Panc1 (cell line): ENCODE data around the gene GBE1. TPM values are rescaled to one million over a fixed set of nuclear protein-coding genes. Genes with fewer than 3 reads are reported as not detected.

ENCODE experiments used
- ATAC-seq: fragments of 200-7000 bp; cut with Tn5 transposase; 2 replicates; pipeline ENCODE4 v1.9.1; 2020; ENCODE audit warnings: mild to moderate bottlenecking, moderate library complexity
- BruUV-seq: library from RNA; stranded (reverse); fragments of 400-500 nt; replicated peaks from 2 replicates; lab custom pipeline; 2021; lab: Mats Ljungman, UMichigan
- CTCF ChIA-PET: fragments of 300-600 bp; sonication (Branson Sonifier 250); formaldehyde crosslinking; loops from one replicate; lab custom pipeline; 2022; ENCODE audit warnings: antibody characterized with exemption; lab: Charles Lee
- POLR2A ChIA-PET: fragments of 300-600 bp; sonication (Branson Sonifier 250); formaldehyde crosslinking; loops from one replicate; lab custom pipeline; 2022; ENCODE audit warnings: antibody characterized with exemption; lab: Charles Lee
- DNase-seq: peaks from one replicate; pipeline ENCODE4 v3.0.0-alpha.2; 2010; ENCODE audit warnings: low read depth, low spot score
- H3K27ac ChIP-seq: 2 replicates; pipeline ENCODE4 v1.5.1; 2011; ENCODE audit warnings: mild to moderate bottlenecking, low read length, inconsistent platforms
- H3K27me3 ChIP-seq: fragments of 200-500 bp; sonication (Bioruptor generic); 2 replicates; pipeline ENCODE4 v1.6.0; 2014; ENCODE audit warnings: low read length, inconsistent platforms; ENCODE audit not compliant: control insufficient read depth, insufficient read depth
- H3K36me3 ChIP-seq: fragments of 200-500 bp; sonication (Bioruptor generic); 2 replicates; pipeline ENCODE4 v1.5.1; 2014; ENCODE audit warnings: inconsistent platforms, mild to moderate bottlenecking, low read length, moderate library complexity; ENCODE audit not compliant: control insufficient read depth, insufficient read depth
- H3K4me1 ChIP-seq: 2 replicates; pipeline ENCODE4 v1.5.1; 2011; ENCODE audit warnings: inconsistent platforms, mild to moderate bottlenecking, low read length, moderate library complexity; ENCODE audit not compliant: control insufficient read depth, insufficient read depth
- H3K4me3 ChIP-seq, 2 experiments: 2 replicates each; pipeline ENCODE4 v1.5.1; 2011 to 2012; ENCODE audit warnings: low read depth in 2 of 2, low read length in 2 of 2, mild to moderate bottlenecking in 2 of 2, inconsistent platforms in 1 of 2, moderate library complexity in 1 of 2
- H3K9me3 ChIP-seq: fragments of 200-500 bp; sonication (Bioruptor generic); 2 replicates; pipeline ENCODE4 v1.5.1; 2014; ENCODE audit warnings: low read depth, mild to moderate bottlenecking, inconsistent platforms, low read length, moderate library complexity; ENCODE audit not compliant: control insufficient read depth, insufficient read depth
- CTCF ChIP-seq: fragments of 450-650 bp; IDR thresholded peaks from 2 replicates; pipeline ENCODE4 v1.5.1; 2017; ENCODE audit warnings: mild to moderate bottlenecking
- POLR2AphosphoS5 ChIP-seq: IDR thresholded peaks from 2 replicates; pipeline ENCODE4 v1.6.1; 2012; ENCODE audit warnings: mild to moderate bottlenecking, low read depth, low read length, moderate library complexity
- REST ChIP-seq, 2 experiments: IDR thresholded peaks; 2 replicates each; pipeline ENCODE4 v1.6.1; 2011 to 2012; ENCODE audit warnings: low read depth in 2 of 2, control low read depth in 1 of 2, low read length in 1 of 2, mild to moderate bottlenecking in 1 of 2, moderate library complexity in 1 of 2; ENCODE audit not compliant: insufficient read depth in 1 of 2
- SIN3A ChIP-seq: IDR thresholded peaks from 2 replicates; pipeline ENCODE4 v1.6.1; 2012; ENCODE audit warnings: low read depth, mild to moderate bottlenecking, low read length, moderate library complexity, borderline replicate concordance; ENCODE audit not compliant: insufficient read depth
- TCF7L2 ChIP-seq: IDR thresholded peaks from 2 replicates; pipeline ENCODE4 v1.6.1; 2011; ENCODE audit warnings: mild to moderate bottlenecking, low read depth, low read length, inconsistent platforms
- in situ Hi-C: cut with HindIII; loops from 2 replicates; pipeline ENCODE4 v1.10.0; 2016; ENCODE audit warnings: low sequenced_read_pairs, low pct_unique_long_range_greater_than_20kb
- intact Hi-C: fragments of 100-400 bp; cut with micrococcal nuclease; formaldehyde crosslinking; loops from one replicate; pipeline ENCODE4 v1.10.0; 2022; ENCODE audit not compliant: unreplicated experiment
- total RNA-seq: library from RNA; stranded (reverse); gene quantifications from one replicate; pipeline ENCODE4 v1.2.1, GENCODE V29; 2021; ENCODE audit not compliant: unreplicated experiment

Gene GBE1
- total RNA-seq, 1 experiment from 2014 or later, result 30.4 TPM

- Histone ChIP-seq H3K4me1 (no peaks in the 10 kb centered on the region), H3K27me3 (no peaks in the 10 kb centered on the region), H3K36me3 (no peaks in the 10 kb centered on the region), H3K9me3 (no peaks in the 10 kb centered on the region), H3K4me3 (no peak overlapping the region), H3K27ac (no peak overlapping the region)
- intact Hi-C loops, result no loop called here
- no TSS peak for BruUV-seq
- in situ Hi-C loops, result no loop called here
- CTCF ChIA-PET, result no interaction called here
- no peak for DNase-seq
- no peak for ATAC-seq
- TF ChIP-seq SIN3A (no peak), TCF7L2 (no peak)
- POLR2A ChIA-PET, result no interaction called here
Measured at GRCh38 chr3:81459733-81460132, 301.7 kb downstream of the GBE1 start.

GRCh38 chr3:81452418-81452817 is 309.0 kb downstream of the GBE1 start:
- no peak for ATAC-seq
- H3K27me3 ChIP-seq, result no peaks in the 10 kb centered on the region
- intact Hi-C loops (no loop called here), in situ Hi-C loops (no loop called here)
- CTCF ChIA-PET, result no interaction called here
- H3K4me3 ChIP-seq, result no peak overlapping the region
- no TSS peak for BruUV-seq
- DNase-seq, result no peak
- no peaks in the 10 kb centered on the region for H3K36me3 ChIP-seq
- TF ChIP-seq TCF7L2 (no peak), REST (IDR thresholded peaks at IDR 0.05; ENCODE audit: insufficient read depth in 1 of 2, low read depth in 2 of 2, low read length in 1 of 2) (no peak), CTCF (no peak), SIN3A (no peak), POLR2AphosphoS5 (no peak)
- H3K9me3 ChIP-seq, result no peaks in the 10 kb centered on the region
- POLR2A ChIA-PET, result no interaction called here
- no peaks in the 10 kb centered on the region for H3K4me1 ChIP-seq
- H3K27ac ChIP-seq, result no peak overlapping the region

- intact Hi-C loops, result no loop called here
- DNase-seq, result no peak
- H3K4me1 ChIP-seq, result no peaks in the 10 kb centered on the region
- ChIA-PET CTCF (no interaction called here), POLR2A (no interaction called here)
- H3K27ac ChIP-seq, result no peak overlapping the region
- H3K36me3 ChIP-seq, result no peaks in the 10 kb centered on the region
- H3K27me3 ChIP-seq, result no peaks in the 10 kb centered on the region
- H3K9me3 ChIP-seq, result no peaks in the 10 kb centered on the region
- H3K4me3 ChIP-seq, result no peak overlapping the region
- no peak for ATAC-seq
- BruUV-seq, result no TSS peak
- TF ChIP-seq POLR2AphosphoS5 (no peak), SIN3A (no peak), REST (IDR thresholded peaks at IDR 0.05; ENCODE audit: insufficient read depth in 1 of 2, low read depth in 2 of 2, low read length in 1 of 2) (no peak), CTCF (no peak), TCF7L2 (no peak)
- in situ Hi-C loops, result no loop called here
Measured at GRCh38 chr3:81451611-81452010, 309.8 kb downstream of the GBE1 start.
